AG04449 (cell line): Measurements from ENCODE around the gene WIPF2.

Source experiments
- CTCF ChIA-PET: fragments of 350-600 bp; formaldehyde crosslinking; extraction: SDS; loops from one replicate; lab custom pipeline; 2021; ENCODE audit warnings: antibody characterized with exemption; lab: Yijun Ruan, JAX
- POLR2A ChIA-PET: fragments of 400-600, 350-600 bp; formaldehyde crosslinking; extraction: SDS; loops from one replicate; lab custom pipeline; 2020; ENCODE audit warnings: antibody characterized with exemption, inconsistent platforms; lab: Yijun Ruan, JAX
- DNase-seq: peaks from one replicate; pipeline ENCODE4 v3.0.0-alpha.2; 2010; ENCODE audit warnings: low read depth, low spot score
- H3K4me3 ChIP-seq: 2 replicates; pipeline ENCODE4 v1.5.1; 2011; ENCODE audit warnings: low read depth, mild to moderate bottlenecking, control low read depth, low read length
- TF ChIP-seq, protein P1 (sequence below): IDR thresholded peaks from one replicate; pipeline ENCODE4 v1.5.1; 2011; ENCODE audit warnings: mild to moderate bottlenecking, moderate library complexity, low read length, control low read depth, inconsistent platforms; ENCODE audit not compliant: insufficient read depth; ENCODE audit errors: missing control alignments

WIPF2 gene

DNA sequence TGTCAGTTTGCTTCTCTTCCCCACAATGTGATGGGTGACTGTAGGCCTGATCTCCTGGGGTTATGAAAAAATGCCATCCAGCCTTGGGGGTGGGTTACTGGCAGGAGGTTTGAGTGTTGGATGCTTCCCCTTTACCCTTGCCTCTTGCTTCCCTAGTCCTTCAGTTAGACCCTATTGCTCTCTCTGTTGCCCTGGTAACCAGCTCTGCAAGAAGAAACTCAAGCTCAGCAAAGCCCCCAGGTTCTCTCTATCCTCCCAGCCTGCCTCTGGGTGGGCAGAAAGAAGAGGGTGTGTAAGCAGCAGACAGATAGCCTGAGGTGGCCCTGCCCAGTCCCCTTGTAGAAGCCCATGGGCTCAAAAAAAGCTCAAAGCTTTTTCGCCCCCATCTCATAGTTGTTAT, 44.6 kb upstream of the WIPF2 start:
- TF ChIP-seq, protein P1, sequence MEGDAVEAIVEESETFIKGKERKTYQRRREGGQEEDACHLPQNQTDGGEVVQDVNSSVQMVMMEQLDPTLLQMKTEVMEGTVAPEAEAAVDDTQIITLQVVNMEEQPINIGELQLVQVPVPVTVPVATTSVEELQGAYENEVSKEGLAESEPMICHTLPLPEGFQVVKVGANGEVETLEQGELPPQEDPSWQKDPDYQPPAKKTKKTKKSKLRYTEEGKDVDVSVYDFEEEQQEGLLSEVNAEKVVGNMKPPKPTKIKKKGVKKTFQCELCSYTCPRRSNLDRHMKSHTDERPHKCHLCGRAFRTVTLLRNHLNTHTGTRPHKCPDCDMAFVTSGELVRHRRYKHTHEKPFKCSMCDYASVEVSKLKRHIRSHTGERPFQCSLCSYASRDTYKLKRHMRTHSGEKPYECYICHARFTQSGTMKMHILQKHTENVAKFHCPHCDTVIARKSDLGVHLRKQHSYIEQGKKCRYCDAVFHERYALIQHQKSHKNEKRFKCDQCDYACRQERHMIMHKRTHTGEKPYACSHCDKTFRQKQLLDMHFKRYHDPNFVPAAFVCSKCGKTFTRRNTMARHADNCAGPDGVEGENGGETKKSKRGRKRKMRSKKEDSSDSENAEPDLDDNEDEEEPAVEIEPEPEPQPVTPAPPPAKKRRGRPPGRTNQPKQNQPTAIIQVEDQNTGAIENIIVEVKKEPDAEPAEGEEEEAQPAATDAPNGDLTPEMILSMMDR = no peak
- H3K4me3 ChIP-seq = no peak overlapping the region
- no peak for DNase-seq
- CTCF ChIA-PET = interaction anchor here (1.7 to 10.4 kb wide), 3 partner anchors 18 to 148 kb away, joined by 5 to 76 read pairs (median 18); no protein-coding TSS in a partner anchor
- POLR2A ChIA-PET = interaction anchor here (0.6 to 0.8 kb wide), 2 partner anchors 11 to 74 kb away, joined by 3 read pairs; partner anchors contain the start of gene NR1D1

DNA sequence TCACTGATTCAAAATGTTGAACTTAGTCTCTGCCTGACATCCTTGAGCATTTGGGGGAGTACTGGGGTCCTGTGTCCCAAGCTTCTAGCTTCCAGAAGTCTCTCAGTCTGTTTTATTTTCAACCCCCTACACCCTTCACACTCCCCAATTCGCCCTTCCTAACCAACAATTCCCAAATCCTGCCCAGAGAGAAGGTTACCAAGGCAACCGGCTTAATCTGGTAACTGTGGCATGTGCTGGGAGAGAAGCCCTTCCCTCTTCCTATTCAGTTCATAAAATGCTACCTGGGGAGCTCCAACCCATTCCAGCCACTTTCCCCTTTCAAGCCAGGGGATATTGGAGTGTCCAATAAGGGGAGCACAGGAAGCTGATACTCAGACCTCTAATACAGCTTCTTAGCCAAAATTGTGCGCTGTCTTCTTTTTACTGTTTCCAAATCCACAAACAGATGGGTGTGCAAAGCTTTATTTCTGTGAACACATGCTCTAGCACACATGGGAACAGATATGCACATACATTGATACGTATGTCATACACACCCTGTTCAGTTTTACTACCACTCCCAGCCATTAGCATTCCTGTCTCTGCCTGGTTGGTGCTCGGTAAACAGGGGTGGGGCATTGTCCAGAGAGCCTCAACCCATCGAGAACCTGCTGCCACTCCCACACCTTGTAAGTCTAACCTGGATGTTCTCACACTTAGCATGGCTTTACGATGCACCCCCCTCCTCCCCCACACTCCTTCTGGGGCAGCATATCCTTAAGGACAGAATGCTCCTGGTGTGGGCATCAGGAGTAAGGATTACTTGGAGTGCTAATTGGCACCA, 43.0 kb upstream of the WIPF2 start:
- no peak for DNase-seq
- ChIA-PET POLR2A (interaction anchor here (0.7 kb wide), 1 partner anchor 131 kb away, joined by 3 read pairs; no protein-coding TSS in a partner anchor), CTCF (interaction anchor here (1.0 to 10.4 kb wide), 9 partner anchors 8 to 239 kb away, joined by 3 to 76 read pairs (median 5); no protein-coding TSS in a partner anchor)
- H3K4me3 ChIP-seq = no peak overlapping the region
- TF ChIP-seq, protein P1 = no peak

DNA sequence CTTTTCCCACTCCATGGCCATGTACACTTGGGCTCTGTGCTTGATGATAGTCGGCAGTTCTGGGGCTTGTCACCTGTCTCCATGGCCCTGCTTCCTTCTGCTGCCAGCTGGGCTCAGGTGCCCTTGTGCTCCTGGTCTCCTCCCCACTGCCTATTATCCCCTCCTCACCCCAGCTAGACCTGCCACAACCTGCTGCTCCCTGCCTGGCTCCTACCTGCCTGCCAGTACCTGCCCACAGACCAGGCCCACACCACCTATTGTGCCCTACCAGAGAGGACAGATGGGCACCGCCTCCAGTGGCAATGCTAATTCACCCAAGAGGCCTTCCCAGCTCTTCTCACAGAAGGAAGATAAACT, 42.4 kb upstream of the WIPF2 start:
- TF ChIP-seq, protein P1 = no peak
- POLR2A ChIA-PET = no interaction called here
- no peak for DNase-seq
- no peak overlapping the region for H3K4me3 ChIP-seq
- CTCF ChIA-PET = interaction anchor here (1.3 to 10.4 kb wide), 7 partner anchors 8 to 164 kb away, joined by 3 to 76 read pairs (median 5); no protein-coding TSS in a partner anchor

DNA sequence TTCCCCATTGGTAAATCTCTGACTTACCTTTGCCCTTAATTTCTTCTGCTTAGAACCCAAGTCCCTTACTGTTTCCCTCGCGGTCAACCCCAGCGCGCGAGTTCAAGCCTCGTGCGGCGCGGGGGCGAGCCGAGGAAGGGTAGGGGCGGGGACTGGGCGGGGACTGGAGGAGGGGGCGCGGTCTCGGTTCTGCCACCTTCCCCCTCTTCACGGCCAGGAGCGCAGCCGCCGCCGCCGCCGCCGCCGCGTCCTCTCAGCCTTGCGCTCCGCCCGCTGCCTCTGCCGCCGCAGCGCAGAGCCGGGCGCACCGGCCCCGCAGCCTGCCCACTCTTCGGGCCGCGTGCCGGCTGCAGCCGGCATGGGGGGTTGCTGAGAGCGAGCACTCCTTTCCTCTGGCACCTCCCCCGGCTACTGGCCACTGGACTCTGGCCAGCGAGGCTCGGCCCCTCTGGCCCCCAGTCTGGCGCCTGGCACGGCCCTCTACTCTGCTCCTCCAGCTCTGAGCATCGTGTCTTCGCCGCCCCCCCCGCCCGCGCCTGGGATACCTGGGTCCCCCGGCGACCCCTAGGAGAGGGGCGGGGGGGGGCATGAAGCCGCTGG, 41.7 kb upstream of the WIPF2 start, which contains the start of gene RAPGEFL1:
TSS of gene RAPGEFL1 (plus strand) at position 196 of the 600 bp plus-strand sequence. CDS start at position 588, 392 bp downstream.
- ChIA-PET CTCF (interaction anchor here (1.4 to 10.4 kb wide), 5 partner anchors 15 to 164 kb away, joined by 3 to 76 read pairs (median 5); partner anchors contain the start of gene CASC3), POLR2A (no interaction called here)
- DNase-seq = no peak
- TF ChIP-seq, protein P1 = no peak
- peak within 1 kb of the TSS; percentile 55 for H3K4me3 ChIP-seq

DNA sequence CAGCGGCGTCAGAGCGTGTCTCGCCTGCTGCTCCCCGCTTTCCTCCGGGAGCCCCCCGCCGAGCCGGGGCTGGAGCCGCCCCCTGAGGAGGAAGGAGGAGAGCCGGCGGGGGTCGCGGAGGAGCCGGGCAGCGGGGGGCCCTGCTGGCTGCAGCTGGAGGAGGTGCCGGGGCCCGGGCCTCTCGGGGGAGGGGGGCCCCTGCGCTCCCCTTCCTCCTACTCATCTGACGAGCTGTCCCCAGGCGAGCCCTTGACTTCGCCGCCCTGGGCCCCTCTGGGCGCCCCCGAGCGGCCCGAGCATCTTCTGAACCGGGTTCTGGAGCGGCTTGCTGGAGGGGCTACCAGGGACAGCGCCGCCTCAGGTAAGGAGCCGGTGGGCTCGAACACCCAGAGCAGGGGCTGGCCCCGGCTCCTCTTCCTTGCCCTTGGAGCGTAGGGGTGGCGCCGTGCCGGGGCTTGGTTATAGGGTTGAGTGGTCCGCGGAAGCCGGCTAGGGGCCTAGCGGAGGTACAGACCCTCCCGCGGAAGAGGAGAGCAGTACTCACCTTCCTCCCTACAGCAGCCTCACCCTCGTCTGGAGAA, 41.0 kb upstream of the WIPF2 start:
- H3K4me3 ChIP-seq = no peak overlapping the region; the same call in 1 of the 2 replicates
- ChIA-PET CTCF (interaction anchor here (1.5 to 10.4 kb wide), 5 partner anchors 8 to 65 kb away, joined by 3 to 76 read pairs (median 25); partner anchors contain the start of gene CASC3), POLR2A (no interaction called here)
- TF ChIP-seq, protein P1 = no peak
- no peak for DNase-seq
